Right renal pelvis (tissue), 4 donors: Measurements from ENCODE around the gene C7orf25. TPM values are rescaled to one million over a fixed set of nuclear protein-coding genes. Genes with fewer than 3 reads are reported as not detected.

Source experiments
- DNase-seq, 4 donors: peaks; one replicate each; pipeline ENCODE4 v3.0.0-alpha.2; 2013; ENCODE audit warnings: low read depth in 4 of 4, low spot score in 3 of 4, missing footprints in 1 of 4
- polyA plus RNA-seq, 4 donors: library from polyadenylated mRNA; unstranded; fragments of 120-200 nt; gene quantifications; one replicate each; pipeline ENCODE4 v1.2.1, GENCODE V29; 2013; ENCODE audit not compliant: insufficient read length in 4 of 4

The C7orf25 gene
- polyA plus RNA-seq, 4 donors, result 5.2 to 6.6 (median 5.4) TPM

DNA sequence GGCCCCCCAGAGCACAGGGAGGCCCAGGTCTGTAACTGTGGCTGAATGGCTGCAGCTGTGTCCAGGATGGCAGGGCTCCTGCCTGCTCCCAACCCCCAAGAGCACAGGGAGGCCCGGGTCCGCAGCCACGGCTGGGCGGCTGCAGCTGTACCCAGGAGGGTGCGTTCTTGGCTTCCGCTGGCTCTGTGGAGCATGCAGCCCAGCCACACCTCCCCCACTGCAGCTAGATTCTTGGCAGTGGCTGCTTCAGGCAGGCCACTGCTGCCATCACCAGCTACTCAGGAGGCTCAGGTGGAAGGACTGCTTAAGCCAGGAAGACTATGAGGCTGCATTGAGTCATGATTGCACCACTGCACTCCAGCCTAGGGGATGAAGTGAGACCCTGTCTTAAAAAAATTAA lies 27.9 kb downstream of the C7orf25 start:
- DNase-seq, result peak in 3 of 4 donors; percentile 50 to 69 (median 61)

DNA sequence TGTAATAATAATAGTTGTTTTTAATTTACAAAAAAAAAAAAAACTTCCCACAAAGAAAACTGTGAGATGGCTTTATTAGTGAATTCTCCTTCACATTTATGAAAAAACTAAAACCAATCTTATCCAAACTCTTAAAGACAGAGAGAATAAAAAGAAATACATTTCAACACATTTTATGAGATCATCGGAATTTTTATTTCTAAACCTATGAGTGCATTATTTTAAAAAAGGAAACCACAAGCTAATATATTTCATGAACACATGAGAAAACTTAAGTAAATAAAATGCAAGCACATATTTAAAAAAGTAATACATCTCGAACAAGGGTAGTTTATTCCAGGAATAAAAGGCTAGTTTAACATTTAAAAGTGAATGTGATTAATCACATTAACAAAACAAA lies 31.5 kb downstream of the C7orf25 start:
- no peak for DNase-seq

DNA sequence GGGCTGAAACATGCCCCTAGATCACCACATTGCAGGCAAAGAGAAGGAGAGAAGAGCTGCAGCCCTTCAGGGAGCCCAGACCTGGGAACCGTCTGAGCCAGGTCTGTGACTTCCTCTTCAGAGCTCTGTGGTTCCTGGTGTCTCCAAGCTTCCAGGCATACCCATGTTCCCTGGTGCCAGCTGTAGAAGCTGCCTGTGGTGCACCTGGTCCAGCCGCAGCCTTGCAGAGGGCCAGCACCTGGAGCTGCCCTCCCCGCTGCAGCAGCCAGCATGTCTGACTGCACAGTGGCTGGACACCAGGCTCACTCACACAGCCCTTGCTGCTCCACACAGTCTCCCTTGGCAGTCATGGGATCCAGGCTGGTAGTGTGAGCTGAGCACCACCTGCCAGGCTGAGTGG lies 33.6 kb downstream of the C7orf25 start:
- DNase-seq, result no peak

DNA sequence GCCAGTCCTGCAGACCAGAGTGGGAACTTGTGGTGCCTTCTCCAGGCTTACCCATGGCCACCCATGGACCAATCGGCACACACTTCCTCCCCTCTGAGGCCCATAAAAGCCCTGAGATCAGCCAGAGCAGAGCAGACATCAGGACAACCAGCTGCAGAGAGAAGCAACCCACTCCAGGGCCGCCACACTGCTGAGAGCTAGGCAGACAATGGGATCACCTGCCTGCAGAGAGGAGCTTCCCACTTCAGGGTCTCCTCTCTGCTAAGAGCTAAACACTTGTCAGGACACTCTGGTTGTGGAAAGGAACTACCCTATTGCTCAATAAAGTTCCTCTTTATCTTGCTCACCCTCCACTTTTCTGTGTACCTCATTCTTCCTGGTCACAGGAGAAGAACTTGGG lies 34.0 kb downstream of the C7orf25 start:
- no peak for DNase-seq

DNA sequence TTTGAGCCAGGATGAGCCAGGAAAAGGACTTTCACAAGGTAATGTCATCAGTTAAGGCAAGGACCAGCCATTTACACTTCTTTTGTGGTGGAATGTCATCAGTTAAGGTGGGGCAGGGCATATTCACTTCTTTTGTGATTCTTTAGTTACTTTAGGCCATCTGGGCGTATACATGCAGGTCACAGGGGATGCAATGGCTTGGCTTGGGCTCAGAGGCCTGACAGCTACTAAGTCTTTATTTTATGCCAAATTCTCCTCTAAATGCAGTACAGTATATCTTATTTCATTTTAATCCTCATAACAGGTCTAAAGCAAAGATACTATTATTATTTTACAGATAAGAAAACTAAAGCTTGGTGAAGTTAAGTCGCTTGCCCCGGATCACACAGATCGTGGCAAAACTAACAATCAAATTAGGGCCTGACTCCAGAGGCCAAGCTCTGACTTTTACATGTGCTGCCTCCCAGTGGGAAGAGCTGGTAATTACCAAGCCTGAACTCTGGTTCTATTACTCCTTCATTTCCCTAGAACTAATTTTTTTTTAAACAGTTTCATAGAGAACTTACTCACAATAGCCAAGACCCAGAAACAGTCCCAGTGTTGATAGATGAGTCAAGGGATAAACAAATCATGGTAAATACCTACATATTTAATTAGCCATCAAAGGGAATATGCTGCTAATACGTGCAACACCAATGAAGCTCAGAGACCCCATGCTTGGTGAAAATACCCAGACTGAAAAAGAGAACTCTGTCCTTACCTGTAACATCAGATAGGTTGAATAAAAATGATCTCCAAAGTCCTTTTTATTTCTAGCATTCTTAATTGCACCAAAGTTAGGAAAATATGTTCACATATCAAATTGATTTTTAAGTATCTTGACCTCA lies 35.4 kb downstream of the C7orf25 start:
- DNase-seq, result no peak

DNA sequence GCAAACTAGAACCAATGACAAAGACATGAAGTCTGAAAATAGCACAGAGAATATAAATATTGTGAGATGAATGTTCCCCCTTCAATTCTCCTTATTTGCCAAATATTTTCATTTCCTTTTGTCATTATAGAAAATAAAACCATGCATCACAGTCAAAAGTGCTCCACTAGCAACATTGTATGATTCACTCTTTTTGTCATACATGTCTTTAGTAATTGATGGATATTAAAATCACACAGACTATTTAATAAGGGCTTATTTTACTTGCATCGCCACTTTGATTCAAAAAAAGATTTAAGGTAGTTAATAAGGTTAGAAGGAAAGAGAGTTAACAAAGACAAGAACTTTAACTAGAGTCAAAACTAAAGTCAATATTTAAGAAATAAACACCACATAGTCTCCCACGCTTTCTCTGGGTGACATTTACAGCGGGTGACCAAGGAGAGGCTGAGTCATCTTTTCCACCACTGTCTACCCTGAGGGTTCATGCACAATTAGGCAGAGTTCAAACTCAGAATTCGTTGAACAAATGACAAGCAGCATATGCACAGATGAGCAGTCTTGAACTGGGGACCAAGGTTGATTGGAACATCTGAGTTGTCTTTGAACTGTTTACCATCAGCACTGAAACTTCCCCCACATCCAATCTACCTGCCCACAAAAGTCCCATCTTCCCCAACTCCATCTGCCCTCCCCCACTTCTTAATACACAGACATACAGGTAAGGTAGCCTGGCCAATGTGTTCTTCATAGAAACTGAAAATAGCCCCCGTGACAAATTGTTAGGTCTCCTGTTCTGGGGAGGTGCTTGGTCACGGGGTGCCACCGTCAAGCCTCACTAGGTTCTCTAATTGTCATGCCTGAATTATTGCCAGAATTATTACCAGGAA lies 42.5 kb downstream of the C7orf25 start:
- no peak for DNase-seq

DNA sequence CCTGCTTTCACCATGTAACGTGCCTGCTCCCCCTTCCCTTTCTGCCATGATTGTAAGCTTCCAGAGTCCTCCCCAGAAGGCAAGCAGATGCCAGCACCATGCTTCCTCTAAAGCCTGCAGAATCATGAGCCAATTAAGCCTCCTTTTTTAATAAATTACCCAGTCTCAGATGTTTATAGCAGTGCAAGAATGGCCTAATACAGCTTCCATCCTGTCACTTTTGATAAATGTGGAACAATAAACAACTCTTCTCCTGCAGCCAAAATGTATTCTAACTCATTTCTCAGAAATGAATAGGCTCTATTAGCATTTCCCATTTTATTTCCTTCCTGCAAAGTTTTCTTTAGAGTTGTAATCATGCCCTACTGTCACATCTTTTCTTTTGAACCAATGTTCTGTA lies 43.4 kb downstream of the C7orf25 start:
- DNase-seq, result no peak

Other genes with a start within 250 kb of the C7orf25 start
- 100 to 1,000 TPM; 260 to 326 (median 286) TPM for gene PSMA2, start 20.1 kb upstream of the C7orf25 start, polyA plus RNA-seq
- gene MRPL32, start 20.3 kb upstream of the C7orf25 start, polyA plus RNA-seq, result 100 to 1,000 TPM in 3 of 4 donors, 10 to 100 TPM in 1; 99.8 to 120 (median 114) TPM
- gene HECW1, start 200.6 kb upstream of the C7orf25 start, polyA plus RNA-seq, result 1 to 10 TPM; 5.1 to 7.2 (median 6.9) TPM